ENCODE measurements around the gene MYO1B.

MYO1B gene

DNA sequence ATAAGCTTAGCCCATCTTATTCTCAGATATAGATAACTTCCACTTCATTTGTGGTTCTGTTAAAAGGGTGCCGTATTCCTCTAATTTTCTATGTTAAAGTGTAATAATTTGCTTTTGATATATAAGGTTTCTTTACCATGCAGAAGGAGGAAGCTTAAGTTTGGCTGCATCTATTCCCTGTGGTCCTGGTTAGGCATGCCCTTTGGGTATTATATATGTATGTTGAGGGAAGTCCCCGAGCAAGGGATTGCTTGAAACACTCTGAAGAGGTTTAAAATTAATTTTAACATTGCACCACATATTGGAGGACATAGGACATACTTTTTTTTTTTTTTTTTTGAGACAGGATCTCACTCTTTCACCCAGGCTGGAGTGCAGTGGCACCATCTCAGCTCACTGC is 16.9 kb upstream of the MYO1B start:
- no peak for DNase-seq

GRCh38 chr2:191228861-191229260 is 16.3 kb upstream of the MYO1B start:
- DNase-seq, result no peak

DNA sequence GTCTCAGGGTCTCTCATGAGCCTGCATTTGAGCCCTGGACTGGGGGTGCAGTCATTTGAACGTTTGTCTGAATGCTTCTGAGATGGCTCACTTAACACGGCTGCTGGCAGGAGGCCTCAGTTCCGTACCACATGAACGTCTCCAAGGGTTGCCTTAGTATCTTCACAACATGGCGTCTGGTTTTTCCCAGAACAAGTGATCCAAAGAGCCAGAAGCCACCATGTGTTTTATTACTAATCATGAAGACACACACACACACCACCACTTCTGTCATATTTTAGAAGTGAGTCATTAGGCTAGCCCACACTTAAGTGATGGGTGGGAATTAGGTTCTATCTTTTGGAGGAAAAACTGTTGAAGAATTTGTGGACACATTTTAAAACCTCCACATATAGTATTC is 15.0 kb upstream of the MYO1B start:
- DNase-seq, result no peak

DNA sequence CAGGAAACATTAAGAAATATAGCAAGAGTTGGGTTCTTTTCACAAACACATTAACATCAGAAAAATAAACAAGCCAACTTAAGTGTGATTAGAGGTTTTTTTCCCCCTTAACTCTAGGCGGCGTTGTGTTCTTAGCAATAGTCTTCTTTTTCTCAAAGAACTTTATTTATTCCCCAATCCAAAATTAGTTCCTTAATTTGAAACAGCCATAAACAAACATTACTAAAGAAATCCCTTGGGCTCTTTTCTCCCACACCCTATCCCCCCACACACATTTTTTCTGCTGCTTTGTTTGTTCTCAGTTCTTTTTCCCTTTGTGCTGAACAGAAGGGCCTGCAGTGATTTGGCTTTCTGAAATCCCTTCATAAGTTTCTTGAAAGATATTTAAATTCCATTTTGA is 13.2 kb upstream of the MYO1B start:
- no peak for DNase-seq

DNA sequence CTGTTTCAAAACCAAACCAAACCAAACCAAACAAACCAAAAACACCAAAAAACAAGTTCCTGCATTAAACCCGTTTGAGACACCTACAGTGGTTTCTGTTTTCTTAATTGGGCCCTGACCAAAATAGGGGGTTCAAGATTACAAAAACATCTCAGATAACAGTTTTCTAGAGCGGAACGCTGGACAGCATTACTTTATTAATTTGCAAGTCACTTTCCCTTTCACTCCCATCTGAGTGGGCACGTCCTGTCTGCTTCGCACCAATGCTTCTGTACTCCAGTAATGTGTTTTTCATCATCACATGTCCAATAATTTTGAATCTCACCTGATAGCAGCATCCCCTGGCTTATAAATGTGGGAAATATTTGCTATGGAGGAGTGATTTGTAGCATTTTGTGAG is 11.7 kb upstream of the MYO1B start:
- no peak for DNase-seq

- no peak for DNase-seq
Measured at GRCh38 chr2:191234376-191234775, 10.8 kb upstream of the MYO1B start.

- no peak for DNase-seq
Measured at GRCh38 chr2:191240871-191241270, 4.3 kb upstream of the MYO1B start.

GRCh38 chr2:191241418-191241817 is 3.8 kb upstream of the MYO1B start:
- no peak for DNase-seq

GRCh38 chr2:191243154-191243553 is 2.0 kb upstream of the MYO1B start:
- DNase-seq, result no peak

- no peak for DNase-seq
Measured at GRCh38 chr2:191244350-191244749, 854 bp upstream of the MYO1B start.

DNA sequence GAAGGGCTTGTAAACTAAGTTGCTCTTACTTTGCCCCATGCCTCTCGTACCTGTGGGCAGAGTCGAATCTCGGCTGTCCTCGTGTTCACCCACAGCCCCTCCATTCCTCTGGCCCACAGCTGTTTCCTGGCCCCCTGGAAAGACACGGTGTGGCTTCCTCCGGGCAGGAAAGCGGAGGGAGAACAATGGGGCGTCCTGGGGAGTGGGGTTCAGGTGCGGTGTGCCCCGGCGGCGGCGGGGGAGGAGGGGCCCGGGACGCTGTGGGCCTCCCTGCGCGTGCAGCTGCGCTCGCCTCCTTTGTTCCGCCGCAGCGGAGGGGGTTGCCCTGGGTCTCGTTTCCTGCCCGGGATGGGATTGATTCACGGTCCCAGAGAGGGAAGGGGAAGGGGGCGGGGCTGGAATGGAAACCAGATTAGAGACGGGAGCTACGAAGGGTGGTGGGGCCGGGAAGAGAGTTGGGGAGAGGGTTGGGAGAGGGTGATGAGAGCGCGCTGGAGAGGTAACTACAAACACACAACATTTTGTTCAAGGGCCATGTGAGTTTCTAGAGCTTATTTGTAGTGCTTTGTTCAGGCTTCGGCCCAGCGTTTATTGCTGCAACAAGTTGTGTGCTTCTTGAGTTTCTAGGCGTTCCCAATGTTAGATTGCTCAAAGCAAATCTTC is 796 bp downstream of the MYO1B start:
- DNase-seq, result no peak

DNA sequence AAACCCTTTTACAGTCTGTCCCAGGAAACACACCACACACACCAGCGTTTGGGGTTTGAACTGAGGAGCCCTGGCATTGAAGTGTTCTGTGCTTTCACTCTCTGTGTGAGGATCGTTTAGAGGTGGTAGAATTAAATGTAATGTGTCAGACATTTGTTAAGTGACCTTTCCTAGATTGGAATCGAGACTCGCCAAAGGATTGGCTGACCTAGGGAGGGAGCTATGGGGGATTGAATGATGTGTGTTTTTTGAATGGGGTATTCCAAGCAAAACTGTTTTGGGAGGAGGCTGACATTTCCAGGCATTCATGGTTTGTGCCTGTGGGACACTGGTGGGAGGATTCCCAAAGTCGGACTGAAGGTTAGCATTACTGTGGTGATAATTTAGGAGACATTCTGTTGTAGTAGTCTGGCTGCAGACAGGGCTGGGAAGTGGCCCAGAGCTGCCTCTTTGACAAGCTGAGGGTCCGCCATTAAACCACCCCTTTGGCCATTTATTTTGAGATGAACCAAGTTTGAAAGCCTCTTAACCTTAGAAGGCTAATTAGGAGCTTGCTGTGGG is 1.7 kb downstream of the MYO1B start:
- DNase-seq, result no peak

DNA sequence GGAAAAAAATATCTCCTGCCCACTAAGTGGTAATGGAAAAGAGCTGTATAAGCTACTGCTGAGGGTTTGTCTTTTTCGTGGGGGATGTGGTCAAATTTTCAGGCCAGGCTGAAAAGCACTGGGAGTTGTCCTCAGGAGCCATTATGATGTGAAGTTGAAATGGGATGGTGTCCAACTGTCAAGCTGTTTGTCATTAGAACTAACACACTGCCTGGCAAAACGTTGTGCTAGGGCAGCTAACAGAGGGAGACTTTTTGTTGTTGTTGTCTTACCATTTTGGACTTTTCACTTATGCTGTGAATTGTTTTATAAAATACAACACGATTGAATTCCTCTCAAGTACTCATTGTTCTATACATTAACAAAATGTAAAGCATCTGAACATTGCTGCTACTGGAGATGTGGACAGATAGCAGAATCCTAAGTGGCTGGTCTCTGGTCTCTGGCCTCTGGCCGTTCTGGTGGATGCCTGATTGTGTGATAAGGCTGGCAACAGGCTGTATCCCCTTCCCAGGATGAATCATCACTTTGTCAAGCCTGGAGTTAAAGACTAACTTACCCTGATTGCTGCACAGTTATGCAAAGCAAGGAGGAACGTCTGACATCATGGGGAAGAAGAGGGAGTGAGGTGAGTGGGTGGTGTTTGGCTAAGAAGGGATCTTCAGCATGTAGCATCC is 2.3 kb downstream of the MYO1B start:
- no peak for DNase-seq

DNA sequence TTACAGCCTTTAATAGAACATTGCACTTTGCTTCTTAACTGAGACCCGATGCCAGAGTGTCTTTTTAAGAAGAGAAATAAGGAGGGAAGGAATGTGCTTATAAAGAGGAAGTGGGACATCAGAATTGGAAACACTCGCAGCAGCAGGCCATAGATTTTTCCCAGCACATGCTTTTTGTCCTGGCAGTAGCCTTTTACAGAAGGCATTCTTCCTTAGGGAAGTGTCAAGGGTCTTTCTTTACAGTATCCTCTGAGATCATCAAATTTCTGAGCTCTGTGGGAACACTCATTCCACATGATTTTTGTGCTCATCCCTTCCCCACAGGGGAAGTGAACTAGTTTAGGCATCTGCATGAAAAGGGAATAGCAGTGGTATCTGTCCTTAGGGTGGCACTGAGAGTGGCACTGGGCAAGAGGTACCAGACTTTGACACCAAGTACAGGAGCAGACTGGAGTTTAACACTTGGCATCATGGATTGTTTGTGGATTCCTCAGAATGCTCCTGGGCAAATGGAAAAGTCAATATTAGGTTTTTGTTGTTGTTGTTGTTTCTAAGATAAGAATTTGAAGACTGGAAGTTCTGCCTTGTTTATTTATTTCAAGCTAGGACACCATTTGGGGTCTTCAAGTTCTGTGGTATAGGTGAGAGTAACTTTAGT is 4.1 kb downstream of the MYO1B start:
- no peak for DNase-seq

DNA sequence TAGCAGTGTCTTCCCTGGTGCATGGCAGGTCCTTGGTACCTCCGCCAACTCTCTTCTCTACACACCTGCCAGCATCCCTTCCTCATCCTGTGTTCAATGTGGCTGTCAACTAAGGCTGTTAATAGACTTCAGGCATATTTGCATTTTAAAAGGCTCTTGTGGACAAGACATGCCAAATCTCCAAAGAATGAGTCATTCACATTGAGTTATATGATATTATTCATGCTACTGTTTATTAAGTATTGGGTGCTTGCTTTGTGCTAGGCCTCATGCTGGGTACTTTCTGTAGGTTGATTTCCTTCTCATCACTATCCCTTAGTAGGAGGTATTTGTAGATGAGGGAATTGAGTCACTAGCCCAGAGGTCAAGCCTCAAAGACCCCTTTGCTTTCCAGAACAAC is 5.2 kb downstream of the MYO1B start:
- DNase-seq, result no peak

DNA sequence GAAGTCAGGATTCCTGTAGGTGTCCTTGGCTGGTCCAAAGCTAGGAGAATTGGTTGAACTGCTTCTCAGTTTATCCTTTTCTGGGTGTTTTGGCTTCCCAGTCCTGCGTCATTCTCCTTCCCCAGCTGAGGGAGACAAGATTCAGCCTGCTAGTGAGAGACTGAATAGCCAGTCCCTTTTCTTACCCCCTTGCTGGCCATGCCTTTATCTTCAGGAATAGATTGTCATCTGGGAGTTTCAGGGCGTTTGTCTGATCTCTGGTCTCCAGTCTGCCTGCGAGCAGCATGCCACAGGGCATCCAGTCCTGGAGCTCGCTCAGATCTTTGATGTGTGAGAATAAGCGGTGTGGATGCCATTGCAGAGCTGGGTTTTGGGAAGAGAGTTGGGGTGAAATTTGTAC is 5.8 kb downstream of the MYO1B start:
- DNase-seq, result no peak

DNA sequence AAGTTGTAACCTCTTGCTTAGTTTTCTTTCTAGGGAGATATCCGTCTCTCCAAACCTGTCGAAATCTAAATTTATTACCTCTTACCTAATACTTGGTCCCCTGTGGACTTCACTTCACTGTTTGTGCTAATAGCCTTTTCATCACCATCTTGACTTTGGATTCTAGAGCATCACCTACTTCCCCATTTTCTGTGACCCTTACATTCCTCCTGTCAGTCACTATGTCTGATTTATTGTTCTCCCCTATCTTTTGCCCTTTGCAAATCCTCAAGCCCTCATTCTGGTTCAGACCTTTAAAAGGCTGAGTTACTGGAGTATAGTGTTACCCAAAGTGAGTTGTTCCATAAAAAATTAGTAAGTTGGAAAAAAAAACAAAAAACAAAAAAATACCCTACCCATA is 7.5 kb downstream of the MYO1B start:
- no peak for DNase-seq

DNA sequence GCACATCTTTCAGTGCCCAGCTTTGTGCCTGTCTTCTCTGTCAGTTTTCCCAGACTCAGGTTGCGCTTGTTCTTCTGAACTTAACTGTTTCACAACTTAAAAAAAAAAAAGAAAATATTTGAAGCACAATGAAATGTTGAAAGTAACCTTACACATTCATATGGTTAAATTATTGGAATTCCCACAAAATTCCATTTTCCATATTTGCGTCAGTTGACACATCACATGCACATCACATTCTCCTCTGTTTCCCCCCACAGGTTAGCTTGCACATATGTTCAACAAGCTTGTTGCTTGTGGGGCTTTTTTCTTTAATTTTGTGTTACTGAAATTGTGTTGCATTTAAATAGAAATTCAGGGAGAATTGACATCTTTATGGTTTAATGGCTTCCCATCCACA is 8.3 kb downstream of the MYO1B start:
- no peak for DNase-seq

- no peak for DNase-seq
Measured at GRCh38 chr2:191255271-191255670, 10.1 kb downstream of the MYO1B start.

DNA sequence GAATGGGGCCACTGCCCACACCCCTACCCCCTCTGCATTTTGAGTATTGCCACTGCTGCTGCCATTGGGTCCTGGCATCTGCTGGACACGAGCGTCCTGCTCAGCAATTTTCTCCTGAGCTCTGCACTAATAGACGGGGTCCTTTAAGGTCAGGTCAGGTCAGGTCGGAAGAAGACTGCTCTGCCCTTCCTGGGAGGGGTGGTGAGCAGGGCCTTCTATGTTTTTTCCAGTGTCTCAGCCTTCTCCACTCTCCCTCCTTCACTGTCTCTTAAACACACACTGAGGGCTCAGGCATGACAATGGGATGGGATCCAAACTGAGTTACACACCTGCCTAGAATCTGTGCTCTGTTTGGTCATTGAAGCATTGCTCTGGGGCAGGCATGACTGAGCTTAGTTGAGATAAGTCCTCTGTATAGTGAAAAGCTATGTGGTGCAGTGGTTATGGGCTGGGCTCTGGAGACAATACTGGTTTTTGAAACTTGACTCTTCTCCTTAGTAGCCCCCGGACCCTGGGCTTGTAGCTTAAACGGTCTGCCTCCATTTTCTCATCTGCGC is 10.6 kb downstream of the MYO1B start:
- no peak for DNase-seq

GRCh38 chr2:191257934-191258333 is 12.7 kb downstream of the MYO1B start:
- no peak for DNase-seq

GRCh38 chr2:191258996-191259395 is 13.8 kb downstream of the MYO1B start:
- DNase-seq, result no peak

DNA sequence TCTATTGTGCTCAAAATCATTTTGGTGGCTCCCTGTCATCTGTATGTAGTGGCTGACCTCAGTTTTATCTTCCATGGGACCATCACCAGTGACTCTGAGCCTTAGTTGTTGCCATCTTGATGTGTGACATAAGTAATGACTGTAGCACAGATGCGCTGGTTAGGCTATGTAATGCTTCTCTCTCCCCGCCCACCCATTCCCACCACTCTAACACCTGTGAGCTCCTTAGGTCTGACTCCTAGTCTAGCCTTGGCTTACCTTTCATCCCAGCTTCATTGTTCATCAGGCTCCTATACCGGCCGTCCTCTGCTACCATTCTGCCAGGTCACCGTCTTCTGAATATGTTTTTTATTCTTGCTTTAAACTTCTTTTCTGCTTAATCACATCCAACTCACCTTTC is 17.2 kb downstream of the MYO1B start:
- DNase-seq, result no peak

DNA sequence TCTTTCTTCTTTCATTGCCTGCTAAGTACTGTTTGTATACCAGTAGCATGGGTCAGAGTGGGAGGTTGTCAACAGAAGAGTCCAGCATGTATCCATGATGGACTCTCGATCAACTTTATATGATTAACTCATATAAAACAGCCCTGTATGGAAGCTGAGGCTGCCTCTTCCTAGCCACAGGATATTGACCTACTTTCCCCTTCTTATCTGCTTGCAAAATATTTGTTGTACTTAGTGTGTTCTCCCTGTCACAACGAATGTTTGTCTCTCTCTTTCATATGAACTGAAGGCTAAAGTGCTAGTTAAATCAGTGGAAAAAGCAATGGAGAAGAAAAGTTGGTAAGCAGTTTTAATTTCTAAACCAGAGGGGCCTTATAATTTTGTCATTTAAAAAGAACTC is 17.8 kb downstream of the MYO1B start:
- DNase-seq, result no peak
